HG02885 (cell line): ENCODE results near the gene HIVEP3.

Source experiments
- ATAC-seq: cut with Tn5 transposase; IDR thresholded peaks from one replicate; pipeline ENCODE4 v1.9.1; 2021; ENCODE audit warnings: mild to moderate bottlenecking; ENCODE audit not compliant: unreplicated experiment, poor library complexity

The HIVEP3 gene

GRCh38 chr1:41626146-41626545, 292.6 kb downstream of the HIVEP3 start:
- no peak for ATAC-seq

- peak; percentile 17 for ATAC-seq
Observed at GRCh38 chr1:41623736-41624135, 295.0 kb downstream of the HIVEP3 start.

GRCh38 chr1:41622859-41623732, 295.6 kb downstream of the HIVEP3 start:
- ATAC-seq = peak; percentile 75

- ATAC-seq = no peak
Observed at GRCh38 chr1:41622402-41622801, 296.3 kb downstream of the HIVEP3 start.

GRCh38 chr1:41621791-41622190, 296.9 kb downstream of the HIVEP3 start:
- no peak for ATAC-seq

- ATAC-seq = no peak
Observed at GRCh38 chr1:41621256-41621655, 297.5 kb downstream of the HIVEP3 start.

GRCh38 chr1:41620365-41621169, 298.2 kb downstream of the HIVEP3 start:
- ATAC-seq = no peak

- ATAC-seq = no peak
Observed at GRCh38 chr1:41619511-41620364, 299.0 kb downstream of the HIVEP3 start.

- no peak for ATAC-seq
Observed at GRCh38 chr1:41618871-41619270, 299.9 kb downstream of the HIVEP3 start.

GRCh38 chr1:41618066-41618825, 300.5 kb downstream of the HIVEP3 start:
- ATAC-seq = no peak

GRCh38 chr1:41617336-41617735, 301.4 kb downstream of the HIVEP3 start:
- no peak for ATAC-seq

- ATAC-seq = no peak
Observed at GRCh38 chr1:41616563-41616962, 302.2 kb downstream of the HIVEP3 start.

GRCh38 chr1:41615981-41616380, 302.7 kb downstream of the HIVEP3 start:
- ATAC-seq = no peak

- no peak for ATAC-seq
Observed at GRCh38 chr1:41615316-41615715, 303.4 kb downstream of the HIVEP3 start.

GRCh38 chr1:41614818-41615217, 303.9 kb downstream of the HIVEP3 start:
- ATAC-seq = no peak

GRCh38 chr1:41613689-41614574, 304.8 kb downstream of the HIVEP3 start:
- no peak for ATAC-seq

- no peak for ATAC-seq
Observed at GRCh38 chr1:41612953-41613352, 305.8 kb downstream of the HIVEP3 start.

GRCh38 chr1:41611932-41612450, 306.7 kb downstream of the HIVEP3 start:
- ATAC-seq = no peak
